ENCODE results near the gene TUBA4A. TPM values are rescaled to one million over a fixed set of nuclear protein-coding genes. Genes with fewer than 3 reads are reported as not detected.

TUBA4A gene
- total RNA-seq, 1 donor from 2014 or later, result 35.0 TPM

- intact Hi-C loops (cut with DNase I), result no loop called here
These were observed 28.4 kb downstream of the TUBA4A start for GRCh38 chr2:219225350-219225749.

GRCh38 chr2:219223831-219224610 is 29.7 kb downstream of the TUBA4A start:
- TF ChIP-seq, protein P1, sequence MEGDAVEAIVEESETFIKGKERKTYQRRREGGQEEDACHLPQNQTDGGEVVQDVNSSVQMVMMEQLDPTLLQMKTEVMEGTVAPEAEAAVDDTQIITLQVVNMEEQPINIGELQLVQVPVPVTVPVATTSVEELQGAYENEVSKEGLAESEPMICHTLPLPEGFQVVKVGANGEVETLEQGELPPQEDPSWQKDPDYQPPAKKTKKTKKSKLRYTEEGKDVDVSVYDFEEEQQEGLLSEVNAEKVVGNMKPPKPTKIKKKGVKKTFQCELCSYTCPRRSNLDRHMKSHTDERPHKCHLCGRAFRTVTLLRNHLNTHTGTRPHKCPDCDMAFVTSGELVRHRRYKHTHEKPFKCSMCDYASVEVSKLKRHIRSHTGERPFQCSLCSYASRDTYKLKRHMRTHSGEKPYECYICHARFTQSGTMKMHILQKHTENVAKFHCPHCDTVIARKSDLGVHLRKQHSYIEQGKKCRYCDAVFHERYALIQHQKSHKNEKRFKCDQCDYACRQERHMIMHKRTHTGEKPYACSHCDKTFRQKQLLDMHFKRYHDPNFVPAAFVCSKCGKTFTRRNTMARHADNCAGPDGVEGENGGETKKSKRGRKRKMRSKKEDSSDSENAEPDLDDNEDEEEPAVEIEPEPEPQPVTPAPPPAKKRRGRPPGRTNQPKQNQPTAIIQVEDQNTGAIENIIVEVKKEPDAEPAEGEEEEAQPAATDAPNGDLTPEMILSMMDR (IDR thresholded peaks at IDR 0.05), result no peak
- no peak overlapping the region for H3K4me3 ChIP-seq
- H3K27me3 ChIP-seq (ENCODE audit: low read depth), result no peaks in the 10 kb centered on the region
- no peak for DNase-seq
- no peaks in the 10 kb centered on the region for H3K9me3 ChIP-seq
- no peak overlapping the region for H3K27ac ChIP-seq
- H3K4me1 ChIP-seq, result peaks cover 34% of the 10 kb centered on the region
- ATAC-seq, result no peak
- H3K36me3 ChIP-seq, result peaks cover 78% of the 10 kb centered on the region
- intact Hi-C loops (cut with DNase I), result no loop called here

More at GRCh38 chr2:219225350-219225749, 28.4 kb downstream of the TUBA4A start:
- Histone ChIP-seq H3K4me3 (no peak overlapping the region), H3K4me1 (peaks cover 28% of the 10 kb centered on the region), H3K36me3 (peaks cover 68% of the 10 kb centered on the region), H3K27ac (no peak overlapping the region), H3K9me3 (no peaks in the 10 kb centered on the region), H3K27me3 (ENCODE audit: low read depth) (no peaks in the 10 kb centered on the region)
- TF ChIP-seq, protein P1 (IDR thresholded peaks at IDR 0.05), result no peak
- ATAC-seq (no peak), DNase-seq (no peak)

DNA sequence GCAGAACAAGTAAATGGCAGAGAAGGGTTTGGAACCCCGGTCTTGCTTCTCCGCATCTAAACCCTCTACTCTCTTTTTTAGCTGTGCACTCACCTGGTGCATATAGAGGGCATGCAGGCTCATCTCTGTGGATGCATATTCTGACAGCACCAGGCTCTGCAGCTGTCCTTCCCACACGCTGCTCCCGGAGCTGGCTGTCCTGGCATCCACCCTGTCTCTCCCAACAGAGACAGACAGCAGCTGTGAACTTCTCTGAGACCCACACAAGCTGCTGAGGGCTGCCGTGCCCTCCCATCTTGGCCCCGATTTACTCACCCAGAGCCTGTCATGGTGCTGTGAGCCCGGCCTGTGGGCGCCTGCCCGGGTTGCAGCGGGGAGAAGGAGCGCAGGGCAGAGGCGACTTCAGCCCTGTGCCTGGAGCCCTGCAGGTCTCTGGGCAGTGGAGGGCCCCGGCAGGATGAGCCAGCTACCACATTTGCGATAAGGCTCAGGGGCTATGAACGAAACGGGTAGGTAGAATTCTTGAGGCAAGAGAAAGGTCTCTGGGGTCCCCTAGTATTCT is 31.7 kb downstream of the TUBA4A start:
- TF ChIP-seq, protein P1 (IDR thresholded peaks at IDR 0.05), result no peak
- Histone ChIP-seq H3K4me3 (no peak overlapping the region), H3K27ac (no peak overlapping the region), H3K27me3 (ENCODE audit: low read depth) (no peaks in the 10 kb centered on the region), H3K9me3 (no peaks in the 10 kb centered on the region), H3K36me3 (peaks cover 76% of the 10 kb centered on the region), H3K4me1 (peaks cover 35% of the 10 kb centered on the region)
- intact Hi-C loops (cut with DNase I), result no loop called here
- no peak for ATAC-seq
- DNase-seq, result no peak

GRCh38 chr2:219220652-219221402 is 32.9 kb downstream of the TUBA4A start:
- TF ChIP-seq, protein P1 (IDR thresholded peaks at IDR 0.05), result no peak
- H3K27me3 ChIP-seq (ENCODE audit: low read depth), result no peaks in the 10 kb centered on the region
- ATAC-seq, result no peak
- peaks cover 40% of the 10 kb centered on the region for H3K4me1 ChIP-seq
- intact Hi-C loops (cut with DNase I), result no loop called here
- no peak overlapping the region for H3K27ac ChIP-seq
- H3K9me3 ChIP-seq, result no peaks in the 10 kb centered on the region
- H3K36me3 ChIP-seq, result peaks cover 65% of the 10 kb centered on the region
- no peak overlapping the region for H3K4me3 ChIP-seq
- no peak for DNase-seq

GRCh38 chr2:219219784-219220532 is 33.8 kb downstream of the TUBA4A start:
- peaks cover 33% of the 10 kb centered on the region for H3K4me1 ChIP-seq
- no peak for DNase-seq
- no peak overlapping the region for H3K4me3 ChIP-seq
- peaks cover 65% of the 10 kb centered on the region for H3K36me3 ChIP-seq
- no peak for ATAC-seq
- no peaks in the 10 kb centered on the region for H3K9me3 ChIP-seq
- H3K27me3 ChIP-seq (ENCODE audit: low read depth), result no peaks in the 10 kb centered on the region
- intact Hi-C loops (cut with DNase I), result no loop called here
- TF ChIP-seq, protein P1 (IDR thresholded peaks at IDR 0.05), result no peak
- H3K27ac ChIP-seq, result no peak overlapping the region
